HG03571 (cell line): ENCODE data around the gene PSMB8.

Experiments
- ATAC-seq: cut with Tn5 transposase; IDR thresholded peaks from one replicate; pipeline ENCODE4 v1.9.1; 2021; ENCODE audit not compliant: unreplicated experiment

PSMB8 gene

GRCh38 chr6:32799740-32800139, 44.1 kb downstream of the PSMB8 start:
- no peak for ATAC-seq

GRCh38 chr6:32799168-32799567, 44.7 kb downstream of the PSMB8 start:
- no peak for ATAC-seq

- no peak for ATAC-seq
Observed at GRCh38 chr6:32796848-32797776, 46.7 kb downstream of the PSMB8 start.

- ATAC-seq: no peak
Observed at GRCh38 chr6:32794510-32794909, 49.3 kb downstream of the PSMB8 start.

- no peak for ATAC-seq
Observed at GRCh38 chr6:32792901-32793435, 50.9 kb downstream of the PSMB8 start.
